HuH-7.5 (cell line): ENCODE data around the gene SEMA4C.

Experiments
- DNase-seq: peaks from one replicate; pipeline ENCODE4 v3.0.0; 2011; ENCODE audit warnings: low spot score

The SEMA4C gene

GRCh38 chr2:96869822-96870625 lies at the start of gene SEMA4C:
Gene SEMA4C (minus strand): TSS chr2:96870080. CDS start chr2:96867886, 2,194 bp downstream.
- DNase-seq = peak; percentile 76

GRCh38 chr2:96918754-96919550 lies 49.1 kb upstream of the SEMA4C start:
- DNase-seq = no peak

- no peak for DNase-seq
Observed at GRCh38 chr2:96918092-96918753, 48.3 kb upstream of the SEMA4C start.

- no peak for DNase-seq
Observed at GRCh38 chr2:96916646-96917543, 47.0 kb upstream of the SEMA4C start.

GRCh38 chr2:96916156-96916630 lies 46.3 kb upstream of the SEMA4C start:
- DNase-seq = no peak

- DNase-seq = no peak
Observed at GRCh38 chr2:96914332-96914731, 44.5 kb upstream of the SEMA4C start.

GRCh38 chr2:96913398-96914202 lies 43.7 kb upstream of the SEMA4C start:
- no peak for DNase-seq

- no peak for DNase-seq
Observed at GRCh38 chr2:96913117-96913397, 43.2 kb upstream of the SEMA4C start.

GRCh38 chr2:96912346-96913116 lies 42.7 kb upstream of the SEMA4C start:
- DNase-seq = no peak

GRCh38 chr2:96909611-96910021 lies 39.7 kb upstream of the SEMA4C start:
- no peak for DNase-seq

- no peak for DNase-seq
Observed at GRCh38 chr2:96907115-96908041, 37.5 kb upstream of the SEMA4C start.

- DNase-seq = no peak
Observed at GRCh38 chr2:96906729-96907114, 36.8 kb upstream of the SEMA4C start.

- DNase-seq = no peak
Observed at GRCh38 chr2:96903815-96904214, 33.9 kb upstream of the SEMA4C start.

GRCh38 chr2:96903318-96903717 lies 33.4 kb upstream of the SEMA4C start:
- no peak for DNase-seq

- no peak for DNase-seq
Observed at GRCh38 chr2:96900237-96900636, 30.4 kb upstream of the SEMA4C start.

GRCh38 chr2:96899413-96899741 lies 29.5 kb upstream of the SEMA4C start:
- DNase-seq = no peak

GRCh38 chr2:96898641-96899412 lies 28.9 kb upstream of the SEMA4C start:
- DNase-seq = no peak

GRCh38 chr2:96898135-96898505 lies 28.2 kb upstream of the SEMA4C start:
- DNase-seq = no peak
